Trophoblast cell (in vitro differentiated cells and primary cell): ENCODE results near the gene RNF150.

Experiments used
- DNase-seq, 2 donors: peaks; one replicate each; pipeline ENCODE4 v3.0.0-alpha.2; 2016
- H2AFZ ChIP-seq: 2 replicates; pipeline ENCODE4 v1.6.1; 2013; ENCODE audit warnings: low read length, moderate library complexity, mild to moderate bottlenecking; ENCODE audit not compliant: insufficient read depth, poor library complexity
- H2AK5ac ChIP-seq: 2 replicates; pipeline ENCODE4 v1.6.1; 2013; ENCODE audit warnings: mild to moderate bottlenecking, low read length
- H2BK120ac ChIP-seq: 2 replicates; pipeline ENCODE4 v1.6.1; 2013; ENCODE audit warnings: low read length, mild to moderate bottlenecking, moderate library complexity; ENCODE audit not compliant: insufficient read depth, poor library complexity
- H2BK12ac ChIP-seq: 2 replicates; pipeline ENCODE4 v1.6.1; 2013; ENCODE audit warnings: mild to moderate bottlenecking, low read length, moderate library complexity
- H2BK5ac ChIP-seq: 2 replicates; pipeline ENCODE4 v1.6.1; 2013; ENCODE audit warnings: low read length, low read depth, moderate library complexity, mild to moderate bottlenecking; ENCODE audit not compliant: poor library complexity
- H3K14ac ChIP-seq: 2 replicates; pipeline ENCODE4 v1.6.1; 2013; ENCODE audit warnings: mild to moderate bottlenecking, low read length
- H3K18ac ChIP-seq: 2 replicates; pipeline ENCODE4 v1.6.1; 2013; ENCODE audit warnings: mild to moderate bottlenecking, low read length
- H3K23ac ChIP-seq: 2 replicates; pipeline ENCODE4 v1.6.1; 2013; ENCODE audit warnings: low read length
- H3K27ac ChIP-seq: 2 replicates; pipeline ENCODE4 v1.5.1; 2013; ENCODE audit warnings: low read depth, mild to moderate bottlenecking, inconsistent platforms, low read length, moderate library complexity
- H3K27me3 ChIP-seq: 2 replicates; pipeline ENCODE4 v1.6.1; 2013; ENCODE audit warnings: inconsistent platforms, mild to moderate bottlenecking, low read length, moderate library complexity; ENCODE audit not compliant: insufficient read depth
- H3K36me3 ChIP-seq, 2 experiments: 1 replicate in 1 of 2; 2 replicates in 1 of 2; pipeline ENCODE4 v1.6.1; 2013; ENCODE audit warnings: low read length in 2 of 2, mild to moderate bottlenecking in 2 of 2, moderate library complexity in 1 of 2; ENCODE audit not compliant: insufficient read depth in 2 of 2, control insufficient read depth in 1 of 2
- H3K4ac ChIP-seq: 2 replicates; pipeline ENCODE4 v1.6.1; 2013; ENCODE audit warnings: low read depth, mild to moderate bottlenecking, low read length, moderate library complexity
- H3K4me1 ChIP-seq, 2 experiments: 1 replicate in 1 of 2; 2 replicates in 1 of 2; pipeline ENCODE4 v1.6.1; 2013; ENCODE audit warnings: low read length in 2 of 2, mild to moderate bottlenecking in 2 of 2, moderate library complexity in 1 of 2; ENCODE audit not compliant: insufficient read depth in 2 of 2, control insufficient read depth in 1 of 2
- H3K4me2 ChIP-seq: 2 replicates; pipeline ENCODE4 v1.6.1; 2013; ENCODE audit warnings: inconsistent platforms, mild to moderate bottlenecking, low read length, moderate library complexity
- H3K4me3 ChIP-seq: 2 replicates; pipeline ENCODE4 v1.5.1; 2013; ENCODE audit warnings: mild to moderate bottlenecking, low read depth, low read length, inconsistent platforms
- H3K79me1 ChIP-seq: one replicate; pipeline ENCODE4 v1.6.1; 2013; ENCODE audit warnings: low read length
- H3K79me2 ChIP-seq: 2 replicates; pipeline ENCODE4 v1.6.1; 2013; ENCODE audit warnings: low read length, mild to moderate bottlenecking; ENCODE audit not compliant: control insufficient read depth, insufficient read depth, poor library complexity
- H3K9ac ChIP-seq: 2 replicates; pipeline ENCODE4 v1.6.1; 2013; ENCODE audit warnings: mild to moderate bottlenecking, low read length
- H3K9me3 ChIP-seq: 2 replicates; pipeline ENCODE4 v1.6.1; 2013; ENCODE audit warnings: low read depth, mild to moderate bottlenecking, control low read depth, inconsistent platforms, low read length; ENCODE audit not compliant: insufficient read depth
- H4K12ac ChIP-seq: 2 replicates; pipeline ENCODE4 v1.6.1; 2013; ENCODE audit warnings: low read depth, mild to moderate bottlenecking, low read length, moderate library complexity
- H4K8ac ChIP-seq: 2 replicates; pipeline ENCODE4 v1.6.1; 2013; ENCODE audit warnings: low read depth, mild to moderate bottlenecking, low read length, moderate library complexity
- H4K91ac ChIP-seq: one replicate; pipeline ENCODE4 v1.6.1; 2013; ENCODE audit warnings: low read depth, mild to moderate bottlenecking, low read length, moderate library complexity
- WGBS: extraction: QIAGEN DNeasy Blood & Tissue Kit; methylation state at CpG from one replicate; pipeline ENCODE4 v1.1.7; 2013; ENCODE audit warnings: missing lambda C conversion rate; ENCODE audit not compliant: insufficient read length, insufficient coverage; ENCODE audit errors: extremely low coverage; 5-methylcytosine and 5-hydroxymethylcytosine counted together

RNF150 gene

DNA sequence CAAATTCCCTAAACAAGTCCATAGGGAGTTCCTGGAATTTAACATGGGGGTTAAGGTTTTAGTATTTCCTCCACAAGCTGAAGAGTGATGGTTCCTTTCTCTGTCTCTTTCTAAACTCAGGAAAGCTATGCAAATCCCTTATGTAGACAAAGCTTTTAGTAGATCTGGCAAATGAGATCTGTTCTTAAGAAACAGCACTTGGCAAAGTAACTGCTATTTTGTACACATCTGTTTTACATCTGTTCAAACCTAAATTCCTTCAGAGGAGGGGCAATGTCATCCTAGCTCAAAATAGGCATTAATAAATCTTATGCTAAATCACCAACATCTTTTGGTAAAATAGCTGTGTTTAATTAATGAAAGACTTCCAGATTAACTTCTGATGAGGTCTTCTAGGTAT, 239.3 kb downstream of the RNF150 start:
- Histone ChIP-seq H3K23ac (no peak overlapping the region), H3K4ac (no peak overlapping the region), H3K36me3 (no peaks in the 10 kb centered on the region), H3K4me2 (no peak overlapping the region), H3K9ac (no peak overlapping the region), H2AFZ (no peak overlapping the region), H3K4me1 (no peaks in the 10 kb centered on the region), H2BK5ac (no peak overlapping the region), H3K4me3 (no peak overlapping the region), H2BK12ac (no peak overlapping the region), H3K79me2 (no peaks in the 10 kb centered on the region), H3K14ac (no peak overlapping the region), H4K8ac (no peak overlapping the region), H2BK120ac (no peak overlapping the region), H3K27me3 (no peaks in the 10 kb centered on the region), H2AK5ac (no peak overlapping the region), H3K18ac (no peak overlapping the region), H3K27ac (no peak overlapping the region), H3K9me3 (no peaks in the 10 kb centered on the region), H4K12ac (no peak overlapping the region), H4K91ac (no peak overlapping the region), H3K79me1 (no peaks in the 10 kb centered on the region)
- no peak for DNase-seq

DNA sequence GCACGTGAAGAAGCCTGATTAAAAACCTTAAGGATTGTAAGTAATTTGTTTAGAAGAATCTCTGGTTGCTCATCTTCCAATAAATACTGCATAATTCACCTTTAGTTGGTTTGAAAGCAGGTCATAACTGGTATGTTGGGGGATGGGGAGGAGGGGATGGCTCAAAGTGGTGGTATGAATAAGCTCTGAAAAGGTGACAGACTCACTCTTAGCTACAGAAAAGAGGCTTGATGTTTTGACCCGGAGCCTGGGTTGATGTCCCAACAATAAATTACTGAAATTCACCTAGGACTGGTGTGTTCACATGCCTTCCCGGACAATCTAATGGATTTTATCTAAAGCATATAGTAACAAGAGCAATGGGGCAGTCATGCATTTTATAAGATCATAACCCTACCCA, 245.2 kb downstream of the RNF150 start:
- H4K8ac ChIP-seq = no peak overlapping the region
- no peaks in the 10 kb centered on the region for H3K36me3 ChIP-seq
- no peak overlapping the region for H4K12ac ChIP-seq
- H3K4me2 ChIP-seq = no peak overlapping the region
- no peak overlapping the region for H3K18ac ChIP-seq
- no peak overlapping the region for H3K4ac ChIP-seq
- H2AFZ ChIP-seq = no peak overlapping the region
- H3K27me3 ChIP-seq = no peaks in the 10 kb centered on the region
- H2BK120ac ChIP-seq = no peak overlapping the region
- H3K79me2 ChIP-seq = no peaks in the 10 kb centered on the region
- no CpG with 5 or more reads among the region's 3 CpGs for WGBS
- no peak overlapping the region for H3K23ac ChIP-seq
- H3K14ac ChIP-seq = no peak overlapping the region
- no peaks in the 10 kb centered on the region for H3K9me3 ChIP-seq
- H3K27ac ChIP-seq = no peak overlapping the region
- peak; percentile 38 to 66 for DNase-seq
- H3K9ac ChIP-seq = no peak overlapping the region
- H4K91ac ChIP-seq = no peak overlapping the region
- H2AK5ac ChIP-seq = no peak overlapping the region
- no peaks in the 10 kb centered on the region for H3K4me1 ChIP-seq
- no peak overlapping the region for H2BK5ac ChIP-seq
- no peaks in the 10 kb centered on the region for H3K79me1 ChIP-seq
- H2BK12ac ChIP-seq = no peak overlapping the region
- no peak overlapping the region for H3K4me3 ChIP-seq

DNA sequence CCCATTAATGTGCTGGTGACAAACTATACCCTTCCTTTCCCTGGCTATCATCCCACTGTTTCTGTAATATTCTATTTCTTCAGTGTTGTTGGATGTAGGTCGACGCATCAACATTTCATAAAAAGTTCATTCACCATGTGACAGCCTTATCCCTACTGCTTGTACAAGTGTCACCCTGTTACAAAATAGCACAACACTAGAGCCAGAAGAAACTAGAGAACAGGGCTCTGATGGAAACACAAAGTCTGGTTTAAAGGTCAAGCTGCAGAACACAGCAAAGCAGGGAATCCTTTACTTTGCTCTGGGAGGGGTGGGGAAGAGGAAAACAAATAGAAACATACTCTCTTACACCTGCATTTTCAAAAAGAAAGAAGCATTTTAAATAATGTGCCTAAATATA, 245.8 kb downstream of the RNF150 start:
- Histone ChIP-seq H3K27ac (no peak overlapping the region), H3K18ac (no peak overlapping the region), H2AFZ (no peak overlapping the region), H3K27me3 (no peaks in the 10 kb centered on the region), H3K9ac (no peak overlapping the region), H3K14ac (no peak overlapping the region), H3K79me2 (no peaks in the 10 kb centered on the region), H3K36me3 (no peaks in the 10 kb centered on the region), H3K4ac (no peak overlapping the region), H3K4me1 (no peaks in the 10 kb centered on the region), H3K4me3 (no peak overlapping the region), H2AK5ac (no peak overlapping the region), H3K9me3 (no peaks in the 10 kb centered on the region), H3K23ac (no peak overlapping the region), H4K12ac (no peak overlapping the region), H2BK5ac (no peak overlapping the region), H2BK120ac (no peak overlapping the region), H3K4me2 (no peak overlapping the region), H2BK12ac (no peak overlapping the region), H4K91ac (no peak overlapping the region), H3K79me1 (no peaks in the 10 kb centered on the region), H4K8ac (no peak overlapping the region)
- no CpG with 5 or more reads among the region's 2 CpGs for WGBS
- no peak for DNase-seq

DNA sequence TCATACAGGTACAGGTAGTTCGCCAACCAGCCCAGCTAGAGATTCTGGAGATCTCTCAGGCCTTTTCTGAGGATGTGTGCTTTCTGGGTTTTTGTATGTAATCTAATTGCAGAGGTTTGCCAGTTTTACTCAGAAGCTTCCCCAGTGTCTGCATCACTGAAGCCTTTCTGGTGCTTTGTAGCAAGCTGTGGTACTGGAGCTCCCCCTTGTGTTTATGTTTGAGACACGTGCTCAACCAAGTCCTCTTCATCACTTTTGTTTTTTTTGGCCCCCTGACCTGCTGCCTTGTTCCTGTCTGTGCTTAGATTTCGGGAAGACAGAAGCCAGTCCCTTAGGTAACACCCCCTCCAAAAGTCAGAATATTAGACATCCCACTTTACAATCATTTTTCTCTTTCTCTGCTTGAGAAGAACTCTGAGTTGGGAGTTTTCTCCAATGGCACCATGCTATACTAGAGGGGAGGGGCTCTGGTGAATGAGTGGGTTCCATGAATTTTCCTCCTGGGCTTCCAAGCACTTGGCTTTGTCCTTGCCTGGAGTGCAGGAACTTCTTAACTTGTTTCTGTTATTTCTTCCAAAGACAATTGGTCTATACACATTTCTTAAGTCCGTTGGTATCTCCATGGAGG, 248.7 kb downstream of the RNF150 start:
- Histone ChIP-seq H3K27ac (no peak overlapping the region), H2BK12ac (no peak overlapping the region), H2BK120ac (no peak overlapping the region), H3K79me2 (no peaks in the 10 kb centered on the region), H3K4me3 (no peak overlapping the region), H3K23ac (no peak overlapping the region), H3K14ac (no peak overlapping the region), H2AFZ (no peak overlapping the region), H3K79me1 (no peaks in the 10 kb centered on the region), H4K91ac (no peak overlapping the region), H4K12ac (no peak overlapping the region), H3K4ac (no peak overlapping the region), H2BK5ac (no peak overlapping the region), H3K9me3 (no peaks in the 10 kb centered on the region), H3K9ac (no peak overlapping the region), H3K18ac (no peak overlapping the region), H3K36me3 (no peaks in the 10 kb centered on the region), H2AK5ac (no peak overlapping the region), H3K4me1 (no peaks in the 10 kb centered on the region), H4K8ac (no peak overlapping the region), H3K27me3 (no peaks in the 10 kb centered on the region), H3K4me2 (no peak overlapping the region)
- peak; percentile 35 to 76 for DNase-seq
- no CpG with 5 or more reads among the region's 4 CpGs for WGBS
